ENCODE data around the gene SALL1. TPM values are rescaled to one million over a fixed set of nuclear protein-coding genes. Genes with fewer than 3 reads are reported as not detected.

SALL1 gene
- total and polyA plus RNA-seq, 2 experiments from 2014 or later, result 9.4 to 22.7 TPM

GRCh38 chr16:51106535-51106934 lies 44.5 kb downstream of the SALL1 start (continued):
- TF ChIP-seq REST (IDR thresholded peaks at IDR 0.05; ENCODE audit: unreplicated experiment), result no peak
- TF ChIP-seq CREB1 (CRISPR knock-in tag; IDR thresholded peaks at IDR 0.05; ENCODE audit: low read depth), result no peak
- TF ChIP-seq STAT1 (IDR thresholded peaks at IDR 0.05; ENCODE audit: unreplicated experiment), result no peak

DNA sequence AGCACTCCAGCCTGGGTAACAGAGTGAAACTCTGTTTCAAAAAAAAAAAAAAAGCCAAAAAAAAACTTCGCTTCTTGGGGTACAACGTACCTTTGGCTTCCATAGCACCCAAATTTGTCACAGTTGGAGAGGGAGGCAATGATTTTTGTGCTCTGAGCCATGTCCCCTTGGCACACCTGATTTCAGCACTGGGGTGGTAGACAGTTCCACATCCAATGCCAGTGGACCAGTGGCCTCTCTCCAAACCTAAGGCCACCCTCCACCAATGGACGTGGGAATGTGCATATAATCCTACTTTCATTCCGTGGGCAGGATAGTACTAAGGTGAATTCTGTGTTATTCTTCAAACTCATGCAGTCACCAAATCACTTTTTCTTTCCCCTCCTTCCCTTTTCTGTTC lies 47.5 kb downstream of the SALL1 start:
- Histone ChIP-seq H3F3A (replicated peaks; ENCODE audit: low read depth) (no peaks in the 10 kb centered on the region), H3K4me3 (no peak overlapping the region), H3K9me2 (ENCODE audit: insufficient read depth) (peaks cover 11% of the 10 kb centered on the region; the same call in 1 of the 2 replicates), H2AFZ (no peak overlapping the region), H4K20me1 (replicated peaks; ENCODE audit: insufficient read depth) (no peaks in the 10 kb centered on the region), H3K27me3 (ENCODE audit: insufficient read depth) (no peaks in the 10 kb centered on the region), H3K4me1 (ENCODE audit: insufficient read depth) (no peaks in the 10 kb centered on the region), H3K79me2 (replicated peaks; ENCODE audit: insufficient read depth) (no peaks in the 10 kb centered on the region), H3K4me2 (no peak overlapping the region), H3K36me3 (ENCODE audit: insufficient read depth) (no peaks in the 10 kb centered on the region), H3K27ac (ENCODE audit: low read depth) (no peak overlapping the region)
- Mint-ChIP-seq H3K4me3 (no peak overlapping the region), H3K4me1 (peaks cover 6% of the 10 kb centered on the region), H3K27me3 (ENCODE audit: insufficient read depth, low read depth, poor library complexity) (no peaks in the 10 kb centered on the region), H3K27ac (no peak overlapping the region), H3K36me3 (ENCODE audit: low read depth) (no peaks in the 10 kb centered on the region), H3K9me3 (no peaks in the 10 kb centered on the region; the same call in 2 of the 3 replicates)
- ATAC-seq (no peak), DNase-seq (ENCODE audit: low spot score) (no peak)
- peak; percentile 45 for TF ChIP-seq REST (IDR thresholded peaks at IDR 0.05; ENCODE audit: unreplicated experiment)
- TF ChIP-seq EZH2 (IDR thresholded peaks at IDR 0.05; ENCODE audit: low read depth, unreplicated experiment), result no peak

DNA sequence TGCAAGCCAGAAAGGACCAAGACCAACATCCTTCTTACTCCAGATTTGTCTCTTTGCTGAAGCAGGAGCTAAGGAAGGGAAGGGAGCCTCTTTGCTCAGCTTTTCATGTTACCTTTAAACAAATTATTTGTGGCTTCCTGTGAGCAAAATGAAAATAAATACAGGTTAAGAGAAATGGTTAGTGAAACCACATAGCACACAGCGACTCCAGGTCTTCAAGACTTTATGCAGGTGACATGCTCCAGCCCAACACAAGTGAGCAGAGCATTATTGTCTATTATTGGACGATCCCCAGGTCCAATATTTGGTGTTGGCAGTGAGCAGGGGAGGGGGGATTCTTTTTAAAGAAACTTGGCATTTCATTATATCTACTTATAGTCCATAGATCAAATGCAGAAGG lies 53.3 kb downstream of the SALL1 start:
- H3K4me1 Mint-ChIP-seq, result peaks cover 15% of the 10 kb centered on the region
- Histone ChIP-seq H3K27ac (ENCODE audit: low read depth) (no peak overlapping the region), H3K4me2 (no peak overlapping the region), H2AFZ (no peak overlapping the region), H3K36me3 (ENCODE audit: insufficient read depth) (no peaks in the 10 kb centered on the region), H3K4me3 (no peak overlapping the region), H3K9me2 (ENCODE audit: insufficient read depth) (peaks cover 11% of the 10 kb centered on the region; the same call in 1 of the 2 replicates), H3K27me3 (ENCODE audit: insufficient read depth) (no peaks in the 10 kb centered on the region), H4K20me1 (replicated peaks; ENCODE audit: insufficient read depth) (no peaks in the 10 kb centered on the region; the same call in 1 of the 2 replicates), H3K79me2 (replicated peaks; ENCODE audit: insufficient read depth) (no peaks in the 10 kb centered on the region), H3K4me1 (ENCODE audit: insufficient read depth) (peaks cover 21% of the 10 kb centered on the region), H3F3A (replicated peaks; ENCODE audit: low read depth) (0 out of 2 replicates have a peak, but pooled peaks cover 2% of the 10 kb centered on the region)
- H3K27ac Mint-ChIP-seq, result no peak overlapping the region
- H3K36me3 Mint-ChIP-seq (ENCODE audit: low read depth), result no peaks in the 10 kb centered on the region
- DNase-seq (ENCODE audit: low spot score), result no peak
- no peak overlapping the region for H3K4me3 Mint-ChIP-seq
- TF ChIP-seq, protein P1, sequence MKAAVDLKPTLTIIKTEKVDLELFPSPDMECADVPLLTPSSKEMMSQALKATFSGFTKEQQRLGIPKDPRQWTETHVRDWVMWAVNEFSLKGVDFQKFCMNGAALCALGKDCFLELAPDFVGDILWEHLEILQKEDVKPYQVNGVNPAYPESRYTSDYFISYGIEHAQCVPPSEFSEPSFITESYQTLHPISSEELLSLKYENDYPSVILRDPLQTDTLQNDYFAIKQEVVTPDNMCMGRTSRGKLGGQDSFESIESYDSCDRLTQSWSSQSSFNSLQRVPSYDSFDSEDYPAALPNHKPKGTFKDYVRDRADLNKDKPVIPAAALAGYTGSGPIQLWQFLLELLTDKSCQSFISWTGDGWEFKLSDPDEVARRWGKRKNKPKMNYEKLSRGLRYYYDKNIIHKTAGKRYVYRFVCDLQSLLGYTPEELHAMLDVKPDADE (IDR thresholded peaks at IDR 0.05), result no peak
- ATAC-seq, result no peak
- H3K9me3 Mint-ChIP-seq, result no peaks in the 10 kb centered on the region; the same call in 2 of the 3 replicates
- peaks cover 3% of the 10 kb centered on the region for H3K27me3 Mint-ChIP-seq (ENCODE audit: insufficient read depth, low read depth, poor library complexity)
